EL (cell line): ENCODE data around the gene SEMA4C.
"Not testable (repeated sequence)": the region's sequence is repeated elsewhere in the genome, so short reads cannot be mapped to it uniquely, and the experiment has no call there.

Experiments
- DNase-seq: peaks from one replicate; pipeline ENCODE4 v3.0.0-alpha.2; 2016

Gene SEMA4C

DNA sequence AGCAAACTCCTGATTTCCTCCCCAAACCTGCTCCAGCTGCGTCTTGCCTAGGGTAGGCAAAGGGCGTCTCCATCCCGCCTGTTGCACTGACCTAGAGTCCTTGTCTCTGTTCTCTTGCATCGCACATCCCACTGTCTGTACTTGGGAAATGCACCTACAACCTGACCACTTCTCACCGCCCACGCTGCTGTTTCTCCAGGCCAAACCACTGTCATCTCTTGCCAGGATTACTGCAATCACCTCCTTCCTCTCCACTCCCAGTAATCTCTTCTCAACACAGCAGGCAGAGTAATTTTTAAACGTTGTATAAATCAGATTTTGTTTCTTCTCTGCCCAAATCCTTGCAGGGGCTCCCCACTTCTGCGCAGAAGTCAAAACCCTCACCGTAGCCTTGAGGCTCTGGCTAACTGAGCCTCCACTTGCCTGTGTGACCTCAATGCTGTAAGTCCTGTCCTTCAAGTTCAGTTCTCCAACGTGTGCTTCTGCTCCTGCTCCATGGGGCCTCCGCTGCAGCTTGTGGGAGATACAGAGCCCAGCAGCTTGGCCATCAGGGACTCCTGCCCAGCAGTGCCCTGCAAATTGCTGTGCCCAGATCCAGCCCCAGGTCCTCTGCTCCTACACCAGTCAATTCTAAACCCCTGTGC lies 27.7 kb upstream of the SEMA4C start:
- no peak for DNase-seq

- no peak for DNase-seq
These were observed 26.1 kb upstream of the SEMA4C start for GRCh38 chr2:96895746-96896651.

DNA sequence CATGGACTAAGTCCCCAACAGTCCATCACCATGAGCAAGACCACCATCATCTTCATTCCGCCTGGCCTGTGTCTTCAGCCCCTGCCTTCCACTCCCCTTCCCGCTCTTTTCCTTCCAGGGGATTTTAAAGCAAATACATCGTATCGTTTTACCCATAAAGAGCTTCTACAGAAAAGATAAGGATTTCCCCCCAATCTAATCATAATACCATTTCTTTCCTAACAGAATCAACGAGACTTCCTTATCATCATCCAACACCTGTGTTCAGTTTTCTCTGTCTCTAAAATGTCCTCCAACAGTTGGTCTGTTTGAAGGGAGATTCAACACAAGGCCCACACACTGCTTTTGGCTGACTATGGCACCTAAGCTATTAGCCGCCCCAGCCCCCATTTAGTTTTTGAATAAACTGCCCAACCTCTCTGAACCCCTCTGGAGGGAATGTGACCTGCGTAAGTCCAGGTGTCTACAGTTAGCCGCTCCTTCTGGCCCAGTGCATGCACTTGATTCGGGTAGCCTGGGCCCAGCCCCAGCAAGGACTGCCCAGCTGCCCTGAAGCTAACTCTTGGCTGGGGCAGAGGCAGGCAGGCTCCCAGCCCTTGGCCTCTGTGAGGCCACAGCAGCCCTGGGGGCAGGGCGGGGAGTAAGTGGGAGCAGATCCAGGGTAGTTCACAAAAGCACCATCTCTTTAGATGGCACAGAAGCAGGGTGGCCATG lies 25.3 kb upstream of the SEMA4C start:
- no peak for DNase-seq

GRCh38 chr2:96894151-96894531 lies 24.3 kb upstream of the SEMA4C start:
- no peak for DNase-seq

- no peak for DNase-seq
These were observed 23.6 kb upstream of the SEMA4C start for GRCh38 chr2:96893289-96894150.

DNA sequence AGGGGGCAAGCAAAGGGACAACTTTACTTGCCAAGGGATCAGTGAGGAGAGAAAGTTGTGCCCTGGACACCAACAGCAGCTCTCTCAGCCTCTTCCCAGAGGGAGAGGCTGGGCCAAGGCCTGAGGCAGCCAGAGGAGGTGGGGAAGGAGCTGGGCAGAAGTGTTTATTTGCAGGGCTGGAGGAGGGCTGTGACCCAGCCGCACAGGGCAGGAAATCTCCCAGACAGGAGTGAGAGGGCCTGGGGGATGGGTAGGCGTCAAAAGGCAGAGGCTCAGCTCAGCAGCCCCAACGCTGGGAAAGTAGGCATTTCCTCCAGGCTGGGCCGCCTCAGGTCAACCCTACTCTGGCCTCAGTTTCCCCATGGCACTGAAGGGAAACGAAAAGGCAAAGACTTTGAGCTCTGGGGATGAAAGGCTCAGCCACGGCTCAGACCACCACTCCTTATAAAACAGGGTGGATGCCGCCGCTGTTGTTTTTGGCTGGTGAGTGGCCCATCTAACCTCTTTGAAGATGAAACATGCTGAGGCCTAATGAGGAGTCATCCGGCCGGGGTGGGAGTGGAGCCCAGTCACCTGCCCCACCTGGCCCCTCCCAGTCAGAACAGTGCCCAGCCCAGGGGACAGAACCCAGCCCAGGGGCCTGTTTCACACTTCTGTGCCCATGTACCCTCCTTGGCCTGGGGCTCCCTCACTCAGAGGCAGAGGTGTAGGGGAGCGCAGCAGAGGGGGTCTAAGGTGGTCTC lies 21.9 kb upstream of the SEMA4C start:
- DNase-seq: no peak

GRCh38 chr2:96890726-96891385 lies 21.0 kb upstream of the SEMA4C start:
- no peak for DNase-seq

- no peak for DNase-seq
These were observed 20.4 kb upstream of the SEMA4C start for GRCh38 chr2:96890252-96890651.

DNA sequence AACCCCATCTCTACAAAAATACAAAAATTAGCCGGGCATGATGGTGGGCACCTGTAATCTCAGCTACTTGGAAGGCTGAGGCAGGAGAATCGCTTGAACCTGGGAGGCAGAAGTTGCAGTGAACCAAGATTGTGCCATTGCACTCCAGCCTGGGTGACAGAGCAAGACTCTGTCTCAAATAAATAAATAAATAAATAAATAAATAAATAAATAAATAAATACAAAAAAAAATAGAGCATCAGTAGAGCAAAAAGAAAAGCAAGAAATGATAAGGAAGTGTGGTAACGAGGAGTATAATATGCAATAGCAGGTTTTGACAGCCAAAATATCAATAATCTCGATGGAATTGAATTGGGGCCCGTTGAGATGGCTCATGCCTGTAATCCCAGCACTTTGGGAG lies 19.6 kb upstream of the SEMA4C start:
- not testable (repeated sequence) for DNase-seq

DNA sequence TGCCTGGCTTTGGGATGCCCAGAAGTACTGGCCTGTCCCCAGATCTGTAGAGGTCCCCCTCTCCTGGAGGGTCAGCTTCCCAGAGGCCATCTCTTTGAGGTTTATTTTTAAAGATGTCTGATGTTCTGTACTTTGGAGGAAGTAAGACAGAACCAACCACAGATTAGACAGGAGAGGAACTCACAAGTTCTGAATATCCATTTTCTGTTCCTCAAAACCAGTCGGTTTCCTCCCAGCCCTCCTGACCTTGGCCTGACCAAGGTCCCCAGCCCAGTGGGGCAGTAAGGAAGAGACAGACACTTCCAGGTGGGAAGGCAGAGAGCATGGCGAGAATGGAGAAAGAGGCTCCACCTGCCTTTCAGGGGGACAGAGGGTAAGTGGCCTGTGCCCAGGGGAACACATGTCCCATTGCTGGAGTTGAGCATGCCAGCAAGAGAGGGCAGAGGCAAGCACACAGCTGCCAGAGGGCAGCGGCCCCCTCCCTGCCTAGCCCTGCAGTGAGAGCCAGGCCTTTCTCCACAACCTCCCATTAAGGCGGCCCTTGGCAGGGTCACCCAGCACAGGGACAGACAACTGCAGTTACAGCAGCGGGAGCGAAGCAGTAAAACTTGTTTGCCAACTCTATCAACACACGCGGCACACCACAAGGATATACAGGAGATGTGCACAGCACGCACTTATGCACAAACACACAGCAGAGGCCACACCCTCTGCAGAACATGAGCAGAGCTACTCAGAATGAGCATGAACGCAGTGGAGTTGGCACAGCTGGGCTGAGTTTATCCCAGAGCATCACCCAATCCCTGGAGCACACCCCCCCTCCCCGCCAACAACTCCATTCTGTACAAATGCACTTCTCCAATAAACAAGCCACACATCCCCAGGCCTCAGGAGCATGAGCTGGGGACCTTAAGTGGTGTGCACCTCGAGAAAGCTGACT lies 18.5 kb upstream of the SEMA4C start:
- no peak for DNase-seq

GRCh38 chr2:96887493-96888012 lies 17.7 kb upstream of the SEMA4C start:
- no peak for DNase-seq

- DNase-seq: no peak
These were observed 15.8 kb upstream of the SEMA4C start for GRCh38 chr2:96885432-96886347.

DNA sequence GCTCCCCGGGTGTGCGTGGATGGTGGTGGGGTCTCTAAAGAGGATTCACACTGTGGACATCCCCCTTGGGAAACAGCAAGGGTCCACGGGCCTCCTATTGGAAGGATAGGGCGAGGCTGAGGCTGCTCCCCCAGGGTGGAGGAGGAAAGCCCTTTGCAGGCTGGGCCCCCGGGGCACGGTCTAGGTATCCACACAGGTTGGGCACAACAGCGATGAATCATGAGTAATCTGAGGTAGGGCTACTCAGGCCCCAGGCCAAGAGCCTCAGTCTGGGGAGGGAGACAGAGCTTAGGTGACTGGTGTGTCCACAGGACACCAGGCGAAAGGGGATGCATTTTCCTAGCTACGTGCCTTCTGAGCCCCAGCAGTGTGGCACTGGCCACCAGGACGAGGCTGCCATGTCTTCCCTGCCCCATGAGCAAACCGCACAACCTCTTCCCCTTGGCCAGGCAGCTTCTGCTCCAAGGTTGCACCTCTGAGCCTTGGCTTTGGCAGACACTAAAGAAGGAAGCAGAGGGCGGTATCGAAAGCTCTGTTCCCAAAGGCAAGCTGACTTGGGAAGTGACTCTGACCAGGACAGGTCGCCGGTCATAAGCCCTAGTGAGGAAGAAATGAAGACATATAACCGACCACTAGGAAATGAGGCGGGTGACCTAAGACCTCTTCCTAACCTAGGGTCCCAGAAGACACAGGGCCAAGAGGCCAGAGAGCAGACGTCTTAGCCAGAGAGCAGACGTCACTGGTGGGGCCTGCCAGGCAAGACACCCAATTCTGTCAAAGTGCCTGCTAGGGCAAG lies 14.6 kb upstream of the SEMA4C start:
- no peak for DNase-seq

DNA sequence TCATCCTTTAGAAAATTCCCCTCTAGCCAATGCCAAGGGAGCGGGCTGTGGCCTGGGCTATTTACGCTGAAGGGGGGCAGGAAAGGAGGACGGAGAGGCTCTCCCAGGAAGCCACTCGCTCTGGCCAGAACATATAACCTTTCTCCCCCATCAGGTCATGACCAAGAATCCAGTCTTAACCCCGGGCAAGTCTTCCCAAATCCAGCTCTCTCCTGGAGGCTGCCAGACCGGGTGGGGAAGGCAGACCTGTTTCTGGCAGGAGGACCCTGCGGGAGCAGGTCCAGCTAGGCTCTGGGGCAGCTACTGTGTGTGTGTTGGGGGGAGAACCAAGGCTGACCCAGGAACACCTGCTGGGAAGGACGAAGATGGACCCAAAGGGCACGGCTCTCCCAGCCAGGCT lies 13.4 kb upstream of the SEMA4C start:
- no peak for DNase-seq

DNA sequence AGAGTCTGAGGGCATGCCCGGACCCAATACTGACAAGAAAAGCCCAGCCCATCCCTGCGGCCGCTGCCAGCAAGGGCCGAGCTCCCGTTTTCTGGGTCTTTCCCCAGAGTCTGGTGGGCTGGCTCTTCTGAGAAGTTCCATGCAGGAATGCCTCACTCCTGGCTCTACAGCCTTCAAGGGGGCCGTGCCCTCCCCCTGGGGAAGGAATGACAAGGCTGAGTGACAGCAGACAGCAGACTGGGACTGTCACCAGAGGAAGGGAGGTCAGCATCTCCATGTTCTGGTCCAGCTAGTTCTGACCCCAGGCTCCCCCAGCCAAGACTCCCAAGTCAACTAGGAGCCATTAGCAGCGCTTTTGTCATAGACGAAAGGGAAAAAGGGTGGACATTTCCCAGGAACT lies 13.0 kb upstream of the SEMA4C start:
- DNase-seq: no peak

DNA sequence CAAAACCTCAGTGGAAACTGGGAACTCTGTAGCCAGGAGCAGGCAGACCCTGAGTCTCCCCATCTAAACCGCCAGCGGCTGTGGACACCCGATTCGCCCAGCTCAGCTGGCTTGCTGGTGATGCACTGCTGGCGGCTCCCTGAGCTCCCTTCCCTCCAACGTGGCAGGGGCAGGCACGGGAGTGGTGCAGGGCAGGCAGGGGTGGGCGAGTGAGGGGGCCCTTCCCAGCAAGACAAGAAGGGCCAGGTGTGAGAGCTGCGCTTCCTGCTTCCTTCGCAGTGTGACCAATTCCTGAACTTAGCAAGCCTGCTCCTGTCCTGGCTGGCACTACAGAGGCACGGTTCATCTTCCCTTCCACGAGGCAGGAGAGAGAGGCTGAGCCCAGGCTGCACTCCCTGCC lies 12.3 kb upstream of the SEMA4C start:
- no peak for DNase-seq

DNA sequence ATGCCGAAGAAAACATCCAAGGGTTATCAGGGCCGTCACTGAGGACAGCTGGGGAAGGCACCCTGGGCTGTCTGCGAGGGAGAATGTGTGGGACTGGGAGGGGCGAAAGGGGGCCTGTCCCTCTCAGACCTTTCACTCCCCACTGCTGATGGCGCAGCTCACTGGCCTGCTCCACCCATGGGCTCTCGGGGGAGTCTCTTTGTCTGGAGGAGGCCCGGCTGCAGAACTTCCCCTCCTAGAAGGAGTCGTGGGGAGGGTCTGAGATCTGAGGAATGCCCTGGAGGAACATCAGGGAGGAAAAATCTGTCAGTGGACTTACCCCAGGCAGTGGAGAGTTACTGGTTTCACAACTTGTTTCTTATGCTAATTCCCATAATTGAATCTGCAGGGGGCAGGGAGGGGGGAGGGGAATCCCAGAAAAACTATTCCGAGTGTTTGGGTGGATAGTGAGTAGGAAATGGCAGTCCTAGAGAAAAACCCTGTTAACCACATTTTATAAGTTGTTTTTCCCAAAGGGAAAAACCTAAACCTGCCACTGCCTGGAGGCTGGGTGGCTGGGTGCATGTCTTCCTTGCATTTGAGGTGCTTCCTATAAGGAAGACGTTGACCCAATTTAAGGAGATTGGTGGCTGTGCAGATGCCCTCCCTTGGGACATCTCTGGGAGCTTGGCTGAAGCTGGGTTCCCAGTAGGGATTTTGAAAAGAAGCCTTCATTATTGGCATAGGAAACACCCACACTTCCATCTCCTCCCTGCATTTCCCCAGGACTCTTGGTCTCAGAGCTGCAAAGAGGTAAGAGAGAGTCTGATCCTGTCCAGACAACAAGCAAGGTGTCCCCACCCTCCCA lies 11.7 kb upstream of the SEMA4C start:
- DNase-seq: no peak
